ENCODE results near the gene PLA2G4A. TPM values are rescaled to one million over a fixed set of nuclear protein-coding genes. Genes with fewer than 3 reads are reported as not detected.

The PLA2G4A gene
- total RNA-seq, 4 donors from 2014 or later: 3.0 to 4.6 (median 4.1) TPM

- intact Hi-C loops (cut with DNase I): no loop called here
- H3K36me3 ChIP-seq: no peaks in the 10 kb centered on the region
- H3K9me3 ChIP-seq: no peaks in the 10 kb centered on the region
- TF ChIP-seq EP300 (IDR thresholded peaks at IDR 0.05) (no peak), CTCF (IDR thresholded peaks at IDR 0.05) (no peak), POLR2AphosphoS5 (IDR thresholded peaks at IDR 0.05) (no peak), POLR2A (IDR thresholded peaks at IDR 0.05; ENCODE audit: low read depth) (no peak)
- H3K4me1 ChIP-seq: peaks cover 0 to 6% (median 3%) of the 10 kb centered on the region in 4 donors
- DNase-seq (ENCODE audit: extremely low spot score): no peak
- H3K4me3 ChIP-seq: no peak overlapping the region
- no peaks in the 10 kb centered on the region for H3K27me3 ChIP-seq
- WGBS: 34% methylated on average over 2 of the region's 2 CpGs
- H3K27ac ChIP-seq (replicated peaks in 1 of 4): no peak overlapping the region
Observed at GRCh38 chr1:186923486-186923885, 94.7 kb downstream of the PLA2G4A start.

GRCh38 chr1:186925881-186926669 lies 97.3 kb downstream of the PLA2G4A start:
- DNase-seq (ENCODE audit: extremely low spot score): no peak
- no peak overlapping the region for H3K4me3 ChIP-seq
- no peaks in the 10 kb centered on the region for H3K9me3 ChIP-seq
- H3K4me1 ChIP-seq: peaks cover 0 to 6% (median 3%) of the 10 kb centered on the region in 4 donors
- peak overlapping the region in 1 of 4 donors; percentile 1 for H3K27ac ChIP-seq (replicated peaks in 1 of 4)
- no peaks in the 10 kb centered on the region for H3K36me3 ChIP-seq
- intact Hi-C loops (cut with DNase I): no loop called here
- no peak for TF ChIP-seq CTCF (IDR thresholded peaks at IDR 0.05)
- no peak for TF ChIP-seq POLR2AphosphoS5 (IDR thresholded peaks at IDR 0.05)
- no peak for TF ChIP-seq EP300 (IDR thresholded peaks at IDR 0.05)
- no peak for TF ChIP-seq POLR2A (IDR thresholded peaks at IDR 0.05; ENCODE audit: low read depth)
- H3K27me3 ChIP-seq: no peaks in the 10 kb centered on the region
- WGBS: 39% methylated on average over 3 of the region's 3 CpGs

GRCh38 chr1:186927884-186928283 lies 99.1 kb downstream of the PLA2G4A start:
- H3K27me3 ChIP-seq: no peaks in the 10 kb centered on the region
- 93% methylated on average over 4 of the region's 4 CpGs for WGBS
- H3K36me3 ChIP-seq: no peaks in the 10 kb centered on the region
- intact Hi-C loops (cut with DNase I): no loop called here
- DNase-seq (ENCODE audit: extremely low spot score): no peak
- H3K4me3 ChIP-seq: no peak overlapping the region
- no peak overlapping the region for H3K27ac ChIP-seq (replicated peaks in 1 of 4)
- H3K9me3 ChIP-seq: no peaks in the 10 kb centered on the region
- peaks cover 0 to 6% (median 3%) of the 10 kb centered on the region in 4 donors for H3K4me1 ChIP-seq
- TF ChIP-seq POLR2AphosphoS5 (IDR thresholded peaks at IDR 0.05): no peak
- TF ChIP-seq CTCF (IDR thresholded peaks at IDR 0.05): no peak
- no peak for TF ChIP-seq EP300 (IDR thresholded peaks at IDR 0.05)

GRCh38 chr1:186930238-186930637 lies 101.5 kb downstream of the PLA2G4A start:
- Histone ChIP-seq H3K4me3 (no peak overlapping the region), H3K9me3 (no peaks in the 10 kb centered on the region), H3K4me1 (peaks cover 0 to 6% (median 0%) of the 10 kb centered on the region in 4 donors), H3K36me3 (no peaks in the 10 kb centered on the region), H3K27me3 (no peaks in the 10 kb centered on the region), H3K27ac (replicated peaks in 1 of 4) (no peak overlapping the region)
- intact Hi-C loops (cut with DNase I): no loop called here
- TF ChIP-seq POLR2AphosphoS5 (IDR thresholded peaks at IDR 0.05): no peak
- TF ChIP-seq CTCF (IDR thresholded peaks at IDR 0.05): no peak
- TF ChIP-seq EP300 (IDR thresholded peaks at IDR 0.05): no peak
- DNase-seq (ENCODE audit: extremely low spot score): no peak
- 76% methylated on average over 2 of the region's 2 CpGs for WGBS
